Neuronal stem cell (in vitro differentiated cells): ENCODE data around the gene CD58.
A peak's percentile ranks its signal among the peaks of the same experiment; 100 is the strongest.

Experiments used
- DNase-seq: peaks from one replicate; pipeline ENCODE4 v3.0.0-alpha.2; 2013; ENCODE audit warnings: low spot score
- H2AFZ ChIP-seq: one replicate; pipeline ENCODE4 v1.6.1; 2013; ENCODE audit warnings: mild to moderate bottlenecking, low read length, inconsistent platforms
- H2AK5ac ChIP-seq: 2 replicates; pipeline ENCODE4 v1.6.1; 2013; ENCODE audit warnings: low read depth, mild to moderate bottlenecking, inconsistent platforms, low read length, moderate library complexity, mixed read lengths
- H2BK120ac ChIP-seq: 2 replicates; pipeline ENCODE4 v1.6.1; 2013; ENCODE audit warnings: low read depth, mild to moderate bottlenecking, inconsistent platforms, low read length, moderate library complexity, mixed read lengths
- H2BK12ac ChIP-seq: one replicate; pipeline ENCODE4 v1.6.1; 2013; ENCODE audit warnings: low read length, inconsistent platforms
- H2BK15ac ChIP-seq: 2 replicates; pipeline ENCODE4 v1.6.1; 2013; ENCODE audit warnings: mild to moderate bottlenecking, low read length, inconsistent platforms, mixed read lengths
- H2BK5ac ChIP-seq: one replicate; pipeline ENCODE4 v1.6.1; 2013; ENCODE audit warnings: inconsistent platforms, mild to moderate bottlenecking, low read length, moderate library complexity
- H3K14ac ChIP-seq: one replicate; pipeline ENCODE4 v1.6.1; 2013; ENCODE audit warnings: low read length, inconsistent platforms
- H3K18ac ChIP-seq: 2 replicates; pipeline ENCODE4 v1.6.1; 2013; ENCODE audit warnings: low read length, inconsistent platforms
- H3K23ac ChIP-seq: 2 replicates; pipeline ENCODE4 v1.6.1; 2013; ENCODE audit warnings: low read depth, mild to moderate bottlenecking, mixed read lengths, low read length, inconsistent platforms; ENCODE audit not compliant: poor library complexity
- H3K27ac ChIP-seq: replicated peaks from 3 replicates; pipeline ENCODE4 v1.5.1; 2013; ENCODE audit warnings: low read length, inconsistent platforms
- H3K27me3 ChIP-seq, 3 experiments: 2 replicates each; pipeline ENCODE4 v1.6.1; 2013; ENCODE audit warnings: low read length in 3 of 3, mild to moderate bottlenecking in 2 of 3, inconsistent platforms in 1 of 3, low read depth in 1 of 3, mixed read lengths in 1 of 3, moderate library complexity in 1 of 3; ENCODE audit not compliant: control insufficient read depth in 3 of 3, insufficient read depth in 3 of 3
- H3K36me3 ChIP-seq, 2 donors: replicated peaks in 1 of 2; 2 replicates each; pipeline ENCODE4 v1.6.1; 2013; ENCODE audit warnings: low read length in 2 of 2; ENCODE audit not compliant: control insufficient read depth in 2 of 2, insufficient read depth in 2 of 2
- H3K4ac ChIP-seq: 2 replicates; pipeline ENCODE4 v1.6.1; 2013; ENCODE audit warnings: inconsistent platforms, mild to moderate bottlenecking, low read length, moderate library complexity
- H3K4me1 ChIP-seq, 2 donors: 1 replicate in 1 of 2; 2 replicates in 1 of 2; pipeline ENCODE4 v1.6.1; 2013; ENCODE audit warnings: low read length in 2 of 2, low read depth in 1 of 2; ENCODE audit not compliant: control insufficient read depth in 2 of 2, insufficient read depth in 1 of 2
- H3K4me2 ChIP-seq: one replicate; pipeline ENCODE4 v1.6.1; 2013; ENCODE audit warnings: mild to moderate bottlenecking, low read length, inconsistent platforms; ENCODE audit not compliant: insufficient read depth, poor library complexity, severe bottlenecking
- H3K4me3 ChIP-seq, 2 donors: 2 replicates each; pipeline ENCODE4 v1.5.1; 2013; ENCODE audit warnings: low read length in 2 of 2, mild to moderate bottlenecking in 2 of 2, inconsistent platforms in 1 of 2, moderate library complexity in 1 of 2
- H3K79me1 ChIP-seq: one replicate; pipeline ENCODE4 v1.6.1; 2013; ENCODE audit warnings: low read depth, mild to moderate bottlenecking, inconsistent platforms, low read length, moderate library complexity
- H3K9ac ChIP-seq: one replicate; pipeline ENCODE4 v1.6.1; 2013; ENCODE audit warnings: mild to moderate bottlenecking, low read depth, low read length, inconsistent platforms; ENCODE audit not compliant: poor library complexity
- H3K9me3 ChIP-seq, 2 donors: replicated peaks in 1 of 2; 2 replicates each; pipeline versions ENCODE3 to v1.6.1; 2013; ENCODE audit warnings: low read length in 2 of 2, mild to moderate bottlenecking in 2 of 2, inconsistent platforms in 1 of 2, low read depth in 1 of 2, mixed read lengths in 1 of 2, moderate library complexity in 1 of 2; ENCODE audit not compliant: control insufficient read depth in 2 of 2, insufficient read depth in 1 of 2
- H4K8ac ChIP-seq: one replicate; pipeline ENCODE4 v1.6.1; 2013; ENCODE audit warnings: low read depth, mild to moderate bottlenecking, inconsistent platforms, low read length, moderate library complexity
- H4K91ac ChIP-seq: one replicate; pipeline ENCODE4 v1.6.1; 2013; ENCODE audit warnings: low read length, low read depth, mild to moderate bottlenecking, inconsistent platforms; ENCODE audit not compliant: poor library complexity
- WGBS, 2 donors: extraction: QIAGEN DNeasy Blood & Tissue Kit; methylation state at CpG; one replicate each; pipeline ENCODE4 v1.1.7; 2013; ENCODE audit warnings: missing lambda C conversion rate in 2 of 2, mixed read lengths in 1 of 2; ENCODE audit not compliant: insufficient read length in 2 of 2, insufficient replicate concordance in 1 of 2; ENCODE audit errors: extremely low coverage in 2 of 2; 5-methylcytosine and 5-hydroxymethylcytosine counted together

CD58 gene

GRCh38 chr1:116572099-116572498 is 1.3 kb upstream of the CD58 start:
- no peak overlapping the region for H3K9ac ChIP-seq

DNA sequence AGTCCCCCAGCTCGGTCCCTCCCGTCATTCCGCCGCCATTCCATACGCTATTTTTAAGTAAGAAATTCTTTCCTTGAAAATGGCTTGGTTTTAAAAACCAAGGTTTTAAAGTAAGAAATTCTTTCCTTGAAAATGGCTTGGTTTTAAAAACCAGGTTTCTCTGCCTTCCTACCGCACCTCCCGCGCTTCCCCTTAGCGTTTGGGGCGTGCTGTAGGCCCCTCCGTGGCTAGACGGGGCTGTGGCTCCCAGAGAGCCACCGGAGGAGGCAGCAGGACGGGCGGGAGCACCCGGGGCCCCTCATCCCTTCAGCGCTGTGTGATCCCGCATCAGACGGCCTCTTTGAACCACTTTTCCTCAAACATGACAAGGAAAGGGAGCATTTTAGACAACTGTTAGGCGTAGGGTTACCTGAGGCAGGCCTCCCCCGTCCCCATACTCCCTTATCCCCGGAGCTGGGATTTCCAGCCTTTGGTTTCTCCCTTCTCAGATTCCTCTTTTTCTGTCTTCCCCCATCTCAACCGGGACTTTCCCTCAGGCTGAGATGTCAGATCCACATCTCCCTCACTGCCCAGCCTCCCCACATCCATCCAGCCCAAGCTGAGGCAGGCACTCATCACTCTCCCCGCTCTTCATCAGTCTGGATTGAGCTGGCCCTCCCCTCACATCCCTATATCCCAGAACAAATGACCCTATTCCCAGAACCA is 541 bp upstream of the CD58 start:
- Histone ChIP-seq H2AK5ac (no peak overlapping the region), H3K4me2 (peak overlapping the region; percentile 85), H3K36me3 (no peaks in the 10 kb centered on the region), H2BK12ac (peak overlapping the region; percentile 2), H3K14ac (no peak overlapping the region), H3K23ac (no peak overlapping the region), H3K27me3 (no peaks in the 10 kb centered on the region), H3K18ac (peak overlapping the region; percentile 20), H3K79me1 (no peaks in the 10 kb centered on the region), H4K91ac (no peak overlapping the region), H4K8ac (no peak overlapping the region), H2AFZ (peak overlapping the region; percentile 99), H2BK15ac (no peak overlapping the region), H3K4me1 (peaks cover 12 to 16% of the 10 kb centered on the region in 2 donors), H2BK5ac (no peak overlapping the region), H3K27ac (no peak overlapping the region), H3K9me3 (no peaks in the 10 kb centered on the region), H3K4ac (no peak overlapping the region), H2BK120ac (no peak overlapping the region), H3K4me3 (peak overlapping the region; percentile 70 to 72), H3K9ac (peak overlapping the region; percentile 45)
- WGBS, 2 donors: no CpG with 5 or more reads among the region's 24 CpGs
- DNase-seq: no peak

More at GRCh38 chr1:116572099-116572498, 1.3 kb upstream of the CD58 start:
- H3K79me1 ChIP-seq: no peaks in the 10 kb centered on the region
- no peak overlapping the region for H3K23ac ChIP-seq
- H2BK15ac ChIP-seq: no peak overlapping the region
- no peak overlapping the region for H2BK120ac ChIP-seq
- peaks cover 12 to 16% of the 10 kb centered on the region in 2 donors for H3K4me1 ChIP-seq
- peak overlapping the region; percentile 99 for H2AFZ ChIP-seq
- no peaks in the 10 kb centered on the region for H3K36me3 ChIP-seq
- no peak overlapping the region for H3K18ac ChIP-seq
- H4K91ac ChIP-seq: no peak overlapping the region
- H3K4me2 ChIP-seq: no peak overlapping the region
- no CpG with 5 or more reads among the region's 2 CpGs for WGBS, 2 donors
- H3K4me3 ChIP-seq: no peak overlapping the region
- no peak for DNase-seq
- no peak overlapping the region for H3K27ac ChIP-seq
- H2AK5ac ChIP-seq: no peak overlapping the region
- no peaks in the 10 kb centered on the region for H3K27me3 ChIP-seq
- no peak overlapping the region for H3K4ac ChIP-seq
- no peak overlapping the region for H3K14ac ChIP-seq
- no peak overlapping the region for H2BK5ac ChIP-seq
- H4K8ac ChIP-seq: no peak overlapping the region
- no peaks in the 10 kb centered on the region for H3K9me3 ChIP-seq
- no peak overlapping the region for H2BK12ac ChIP-seq

GRCh38 chr1:116569776-116570357 is 959 bp downstream of the CD58 start:
- Histone ChIP-seq H3K4ac (no peak overlapping the region), H3K4me3 (peak overlapping the region; percentile 61 to 72), H3K4me1 (peaks cover 9 to 13% of the 10 kb centered on the region in 2 donors), H4K91ac (no peak overlapping the region), H3K14ac (no peak overlapping the region), H3K18ac (peak overlapping the region; percentile 12), H3K36me3 (no peaks in the 10 kb centered on the region), H3K27me3 (no peaks in the 10 kb centered on the region), H3K9me3 (no peaks in the 10 kb centered on the region), H2AFZ (peak overlapping the region; percentile 99), H2BK5ac (no peak overlapping the region), H2BK120ac (no peak overlapping the region), H2AK5ac (no peak overlapping the region), H2BK12ac (no peak overlapping the region), H3K79me1 (no peaks in the 10 kb centered on the region), H3K23ac (no peak overlapping the region), H3K9ac (no peak overlapping the region), H3K4me2 (peak overlapping the region; percentile 85), H4K8ac (no peak overlapping the region), H2BK15ac (peak overlapping the region; percentile 10), H3K27ac (no peak overlapping the region)
- WGBS, 2 donors: no CpG with 5 or more reads among the region's 22 CpGs
- DNase-seq: no peak

- Histone ChIP-seq H2BK15ac (no peak overlapping the region), H3K23ac (no peak overlapping the region), H4K91ac (no peak overlapping the region), H3K4me2 (no peak overlapping the region), H3K36me3 (no peaks in the 10 kb centered on the region), H3K79me1 (no peaks in the 10 kb centered on the region), H3K4me1 (peaks cover 9 to 12% of the 10 kb centered on the region in 2 donors), H2BK120ac (no peak overlapping the region), H3K14ac (no peak overlapping the region), H3K4me3 (no peak overlapping the region), H2AK5ac (no peak overlapping the region), H3K9me3 (no peaks in the 10 kb centered on the region), H3K9ac (no peak overlapping the region), H2BK12ac (no peak overlapping the region), H4K8ac (no peak overlapping the region), H3K27ac (no peak overlapping the region), H3K18ac (no peak overlapping the region), H2BK5ac (no peak overlapping the region), H3K27me3 (no peaks in the 10 kb centered on the region), H3K4ac (no peak overlapping the region), H2AFZ (no peak overlapping the region)
- DNase-seq: no peak
Observed at GRCh38 chr1:116569381-116569670, 1.5 kb downstream of the CD58 start.
